ENCODE results near the gene NKAPL. TPM values are rescaled to one million over a fixed set of nuclear protein-coding genes. Genes with fewer than 3 reads are reported as not detected.

The NKAPL gene
- total RNA-seq, 1 experiment from 2014 or later: not detected

DNA sequence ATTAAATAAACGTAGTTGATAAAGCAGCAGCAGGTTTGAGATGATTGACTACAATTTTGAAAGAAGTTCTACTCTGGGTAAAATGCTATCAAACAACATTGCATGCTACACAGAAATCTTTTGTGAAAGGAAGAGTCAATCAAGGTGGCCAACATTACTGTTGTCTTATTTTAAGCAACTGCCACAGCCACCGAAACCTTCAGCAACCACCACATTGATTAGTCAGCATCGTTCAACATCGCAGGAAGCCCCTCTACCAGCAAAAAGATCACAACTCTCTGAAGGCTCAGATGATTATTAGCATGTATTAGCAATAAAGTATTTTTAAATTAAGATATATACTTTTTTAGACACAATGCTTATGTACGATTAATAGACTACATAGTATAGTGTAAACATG, 36.2 kb downstream of the NKAPL start:
- Histone ChIP-seq H3K4me2 (ENCODE audit: low read length) (no peak overlapping the region), H4K20me1 (ENCODE audit: insufficient read depth) (no peaks in the 10 kb centered on the region), H3K9ac (ENCODE audit: low read length) (no peak overlapping the region), H3K4me1 (ENCODE audit: control insufficient read depth in 1 of 2, insufficient read depth in 2 of 2, low read length in 2 of 2) (no peaks in the 10 kb centered on the region), H3K9me3 (ENCODE audit: control insufficient read depth in 1 of 2, insufficient read depth in 1 of 2, low read depth in 1 of 2, low read length in 2 of 2) (no peaks in the 10 kb centered on the region), H2AFZ (ENCODE audit: low read depth, low read length, poor library complexity, severe bottlenecking) (no peak overlapping the region), H3K27me3 (ENCODE audit: insufficient read depth, low read length) (no peaks in the 10 kb centered on the region), H3K4me3 (replicated peaks in 1 of 2; ENCODE audit: low read depth in 1 of 2, low read length in 2 of 2) (no peak overlapping the region), H3K36me3 (ENCODE audit: control insufficient read depth in 1 of 2, insufficient read depth in 2 of 2, low read length in 2 of 2) (no peaks in the 10 kb centered on the region), H3K79me2 (ENCODE audit: insufficient read depth, low read length) (no peaks in the 10 kb centered on the region), H3K27ac (ENCODE audit: low read depth, low read length) (no peak overlapping the region), H3K9me2 (ENCODE audit: insufficient read depth) (no peaks in the 10 kb centered on the region)
- ChIA-PET RAD21 (ENCODE audit: low non-redundant PET in 1 of 2, low total read pairs in 2 of 2, uncharacterized antibody in 2 of 2, unreplicated experiment in 2 of 2) (no interaction called here), POLR2A (no interaction called here), CTCF (no interaction called here)
- DNase-seq (ENCODE audit: low read depth, low spot score): no peak
- no peak for ATAC-seq
- TF ChIP-seq POLR2A (IDR thresholded peaks at IDR 0.05; ENCODE audit: borderline replicate concordance, extremely low read depth, insufficient read depth, insufficient read length) (no peak), CEBPB (IDR thresholded peaks at IDR 0.05; ENCODE audit: low read depth) (no peak), CBX3 (IDR thresholded peaks at IDR 0.05; ENCODE audit: low read depth) (no peak), EZH2phosphoT487 (IDR thresholded peaks at IDR 0.05; ENCODE audit: borderline replicate concordance) (no peak), JUND (IDR thresholded peaks at IDR 0.05) (no peak), EZH2 (IDR thresholded peaks at IDR 0.05) (no peak), ZFX (IDR thresholded peaks at IDR 0.05) (no peak), RAD21 (IDR thresholded peaks at IDR 0.05; ENCODE audit: low read depth) (no peak), SIN3A (IDR thresholded peaks at IDR 0.05; ENCODE audit: low read depth) (no peak)
- TF ChIP-seq, protein P1, sequence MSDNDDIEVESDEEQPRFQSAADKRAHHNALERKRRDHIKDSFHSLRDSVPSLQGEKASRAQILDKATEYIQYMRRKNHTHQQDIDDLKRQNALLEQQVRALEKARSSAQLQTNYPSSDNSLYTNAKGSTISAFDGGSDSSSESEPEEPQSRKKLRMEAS (IDR thresholded peaks at IDR 0.05): no peak
- BruUV-seq (replicated peaks): no TSS peak
- intact Hi-C loops (cut with micrococcal nuclease): no loop called here

DNA sequence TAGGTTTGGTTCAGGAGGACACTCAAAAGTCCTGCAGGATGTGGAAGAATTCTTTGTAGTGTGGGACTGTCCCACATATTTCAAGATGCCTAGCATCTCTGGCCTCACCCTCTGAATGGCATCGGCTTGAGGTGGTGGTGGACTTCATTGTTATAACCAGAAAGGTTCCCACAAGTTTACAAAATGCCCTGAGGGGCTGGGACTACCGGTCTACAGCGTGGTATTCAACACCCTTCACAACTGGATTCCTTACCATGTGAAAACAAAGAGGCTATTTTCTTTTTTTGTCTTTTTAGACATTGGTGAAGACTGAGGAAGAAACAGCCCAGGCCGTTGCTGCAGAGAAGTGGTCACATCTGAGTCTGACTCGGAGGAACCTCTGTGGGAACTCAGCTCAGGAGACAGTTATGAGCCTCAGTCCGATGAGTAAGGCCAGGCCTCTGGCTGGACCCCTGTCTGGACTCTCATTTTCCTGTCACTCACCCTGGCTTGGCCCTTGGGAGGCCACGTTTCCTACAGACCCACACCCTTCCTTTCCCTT, 37.5 kb downstream of the NKAPL start:
- Histone ChIP-seq H3K27me3 (ENCODE audit: insufficient read depth, low read length) (no peaks in the 10 kb centered on the region), H3K4me1 (ENCODE audit: control insufficient read depth in 1 of 2, insufficient read depth in 2 of 2, low read length in 2 of 2) (no peaks in the 10 kb centered on the region), H3K4me2 (ENCODE audit: low read length) (no peak overlapping the region), H3K79me2 (ENCODE audit: insufficient read depth, low read length) (no peaks in the 10 kb centered on the region), H3K9me2 (ENCODE audit: insufficient read depth) (no peaks in the 10 kb centered on the region), H3K9ac (ENCODE audit: low read length) (no peak overlapping the region), H3K36me3 (ENCODE audit: control insufficient read depth in 1 of 2, insufficient read depth in 2 of 2, low read length in 2 of 2) (no peaks in the 10 kb centered on the region), H3K27ac (ENCODE audit: low read depth, low read length) (no peak overlapping the region), H4K20me1 (ENCODE audit: insufficient read depth) (no peaks in the 10 kb centered on the region), H2AFZ (ENCODE audit: low read depth, low read length, poor library complexity, severe bottlenecking) (no peak overlapping the region), H3K9me3 (ENCODE audit: control insufficient read depth in 1 of 2, insufficient read depth in 1 of 2, low read depth in 1 of 2, low read length in 2 of 2) (no peaks in the 10 kb centered on the region), H3K4me3 (replicated peaks in 1 of 2; ENCODE audit: low read depth in 1 of 2, low read length in 2 of 2) (no peak overlapping the region)
- ChIA-PET CTCF (no interaction called here), RAD21 (ENCODE audit: low non-redundant PET in 1 of 2, low total read pairs in 2 of 2, uncharacterized antibody in 2 of 2, unreplicated experiment in 2 of 2) (no interaction called here), POLR2A (no interaction called here)
- intact Hi-C loops (cut with micrococcal nuclease): no loop called here
- ATAC-seq (no peak), DNase-seq (ENCODE audit: low read depth, low spot score) (no peak)
- no TSS peak for BruUV-seq (replicated peaks)
- no peak for TF ChIP-seq ZNF274 (IDR thresholded peaks at IDR 0.05; ENCODE audit: low read depth, low read length)
- TF ChIP-seq, protein P2, sequence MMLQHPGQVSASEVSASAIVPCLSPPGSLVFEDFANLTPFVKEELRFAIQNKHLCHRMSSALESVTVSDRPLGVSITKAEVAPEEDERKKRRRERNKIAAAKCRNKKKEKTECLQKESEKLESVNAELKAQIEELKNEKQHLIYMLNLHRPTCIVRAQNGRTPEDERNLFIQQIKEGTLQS (IDR thresholded peaks at IDR 0.05): no peak
- TF ChIP-seq ELF1 (IDR thresholded peaks at IDR 0.05; ENCODE audit: borderline replicate concordance, low read depth): no peak
- TF ChIP-seq JUND (IDR thresholded peaks at IDR 0.05): no peak

All from HCT116 (cell line).